HepG2 (cell line): Measurements from ENCODE around the gene TNS1. TPM values are rescaled to one million over a fixed set of nuclear protein-coding genes. Genes with fewer than 3 reads are reported as not detected.

ENCODE experiments used
- ATRX ChIP-seq: sonication (generic); formaldehyde crosslinking; IDR thresholded peaks from 2 replicates; pipeline ENCODE4 v1.4.0; 2020; ENCODE audit warnings: missing genetic modification reagents, borderline replicate concordance
- CBX2 ChIP-seq, 2 experiments: fragments of 200-600 bp in 1 of 2; sonication (generic); formaldehyde crosslinking in 1 of 2; IDR thresholded peaks; 2 replicates each; pipeline versions ENCODE4 v1.7.0 to v1.8.1; 2018 to 2022; ENCODE audit warnings: low read depth in 2 of 2, low read length in 1 of 2, mild to moderate bottlenecking in 1 of 2, missing genetic modification reagents in 1 of 2
- EED ChIP-seq: sonication (generic); formaldehyde crosslinking; IDR thresholded peaks from 2 replicates; pipeline ENCODE4 v1.5.0; 2020; ENCODE audit warnings: mild to moderate bottlenecking, missing genetic modification reagents
- FOXC1 ChIP-seq: sonication (generic); formaldehyde crosslinking; IDR thresholded peaks from 2 replicates; pipeline ENCODE4 v1.8.0; 2022; ENCODE audit warnings: mild to moderate bottlenecking, missing genetic modification reagents, borderline replicate concordance
- GMEB1 ChIP-seq: sonication (generic); formaldehyde crosslinking; IDR thresholded peaks from 2 replicates; pipeline ENCODE4 v1.5.1; 2020; ENCODE audit warnings: missing genetic modification reagents, mild to moderate bottlenecking, borderline replicate concordance
- HNF4G ChIP-seq, 2 experiments: sonication (generic) in 1 of 2; formaldehyde crosslinking in 1 of 2; IDR thresholded peaks; 2 replicates each; pipeline versions ENCODE4 v1.4.0 to v1.6.1; 2011 to 2020; ENCODE audit warnings: borderline replicate concordance in 2 of 2, low read depth in 2 of 2, mild to moderate bottlenecking in 2 of 2, low read length in 1 of 2, missing genetic modification reagents in 1 of 2, moderate library complexity in 1 of 2
- HOXA3 ChIP-seq: sonication (generic); formaldehyde crosslinking; IDR thresholded peaks from 2 replicates; pipeline ENCODE4 v1.5.0; 2020; ENCODE audit warnings: missing genetic modification reagents
- HOXA7 ChIP-seq: sonication (generic); formaldehyde crosslinking; IDR thresholded peaks from 2 replicates; pipeline ENCODE4 v1.8.1; 2022; ENCODE audit warnings: mild to moderate bottlenecking, missing genetic modification reagents, moderate library complexity
- MEIS2 ChIP-seq: sonication (generic); formaldehyde crosslinking; IDR thresholded peaks from 2 replicates; pipeline ENCODE4 v1.9.0; 2021; ENCODE audit warnings: mild to moderate bottlenecking, missing genetic modification reagents
- MXI1 ChIP-seq: IDR thresholded peaks from 3 replicates; pipeline ENCODE4 v1.6.1; 2012; ENCODE audit warnings: low read depth, low read length, inconsistent platforms, borderline replicate concordance
- NBN ChIP-seq: fragments of 450-650 bp; conservative IDR thresholded peaks from 2 replicates; pipeline ENCODE4 v1.6.1; 2017
- ZBTB10 ChIP-seq: sonication (generic); formaldehyde crosslinking; IDR thresholded peaks from 2 replicates; pipeline ENCODE4 v1.4.0; 2020; ENCODE audit warnings: missing genetic modification reagents, borderline replicate concordance
- ZFP1 ChIP-seq: IDR thresholded peaks from 2 replicates; pipeline ENCODE4 v1.6.1; 2016
- ZKSCAN1 ChIP-seq: fragments of 150-350 bp; IDR thresholded peaks from 2 replicates; pipeline ENCODE4 v1.6.1; 2014; ENCODE audit warnings: low read length
- ZNF282 ChIP-seq: fragments of 450-650 bp; IDR thresholded peaks from 2 replicates; pipeline ENCODE4 v1.6.1; 2018; ENCODE audit not compliant: partially characterized antibody
- ZNF567 ChIP-seq: sonication (generic); formaldehyde crosslinking; IDR thresholded peaks from 2 replicates; pipeline ENCODE4 v1.8.1; 2023; ENCODE audit warnings: mild to moderate bottlenecking, missing genetic modification reagents, borderline replicate concordance
- ZNF652 ChIP-seq: IDR thresholded peaks from 2 replicates; pipeline ENCODE4 v1.6.1; 2016; ENCODE audit warnings: low read depth, borderline replicate concordance
- ZNF709 ChIP-seq: sonication (generic); formaldehyde crosslinking; IDR thresholded peaks from 2 replicates; pipeline ENCODE4 v1.5.0; 2020; ENCODE audit warnings: mild to moderate bottlenecking, missing genetic modification reagents
- ZNF75D ChIP-seq: sonication (generic); formaldehyde crosslinking; IDR thresholded peaks from 2 replicates; pipeline ENCODE4 v1.8.1; 2023; ENCODE audit warnings: missing genetic modification reagents, mild to moderate bottlenecking, borderline replicate concordance
- ZSCAN12 ChIP-seq: sonication (generic); formaldehyde crosslinking; IDR thresholded peaks from 2 replicates; pipeline ENCODE4 v1.9.0; 2021; ENCODE audit warnings: mild to moderate bottlenecking, missing genetic modification reagents
- polyA plus RNA-seq, 8 experiments: library from polyadenylated mRNA; depleted of rRNA in 3 of 8; stranded (reverse) in 7 of 8; unstranded in 1 of 8; fragments of >200 nt; fragmentation: Illumina TruSeq in 4 of 8; extraction: Trizol in 4 of 8; gene quantifications; 2 replicates each; pipeline versions ENCODE4 v1.2.1 to v1.2.3, GENCODE V29; 2011 to 2016; ENCODE audit warnings: low read depth in 4 of 8, missing spikeins in 1 of 8, mixed read lengths in 1 of 8; ENCODE audit not compliant: insufficient read depth in 1 of 8
- total RNA-seq, 5 experiments: library from RNA; depleted of rRNA; stranded (reverse); fragments of >200 nt; fragmentation: Illumina TruSeq; extraction: Trizol; gene quantifications; 2 replicates each; pipeline ENCODE4 v1.2.3, GENCODE V29; 2016; ENCODE audit warnings: low read depth in 1 of 5
- TF ChIP-seq, protein P1 (sequence below): sonication (generic); formaldehyde crosslinking; IDR thresholded peaks from 2 replicates; pipeline ENCODE4 v1.4.0; 2020; ENCODE audit warnings: missing genetic modification reagents, low read depth, mild to moderate bottlenecking, borderline replicate concordance
- TF ChIP-seq, protein P2 (sequence below): sonication (generic); formaldehyde crosslinking; IDR thresholded peaks from 2 replicates; pipeline ENCODE4 v1.5.0; 2020; ENCODE audit warnings: missing genetic modification reagents

TNS1 gene
- total and polyA plus RNA-seq, 2 of the 13 experiments (the other 11 are each of a cell fraction or from before 2014, with no cell fraction given), result 1.9 to 118 TPM

- no peak for TF ChIP-seq FOXC1 (CRISPR knock-in tag)
- TF ChIP-seq HOXA3 (CRISPR knock-in tag), result peak; percentile 47; the same call in 1 of the 2 replicates
- TF ChIP-seq MXI1, result peak; percentile 28; the same call in 1 of the 3 replicates
- no peak for TF ChIP-seq ZNF75D
- TF ChIP-seq NBN, result no peak
- TF ChIP-seq, protein P1, sequence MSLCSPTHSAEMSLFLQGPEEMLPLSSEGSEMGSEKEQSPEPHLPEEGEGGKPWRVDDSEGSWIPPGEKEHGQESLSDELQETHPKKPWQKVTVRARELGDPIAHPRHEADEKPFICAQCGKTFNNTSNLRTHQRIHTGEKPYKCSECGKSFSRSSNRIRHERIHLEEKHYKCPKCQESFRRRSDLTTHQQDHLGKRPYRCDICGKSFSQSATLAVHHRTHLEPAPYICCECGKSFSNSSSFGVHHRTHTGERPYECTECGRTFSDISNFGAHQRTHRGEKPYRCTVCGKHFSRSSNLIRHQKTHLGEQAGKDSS (CRISPR knock-in tag), result peak; percentile 57; the same call in 1 of the 2 replicates
- TF ChIP-seq ZKSCAN1, result no peak
- TF ChIP-seq ZSCAN12 (CRISPR knock-in tag), result no peak
- TF ChIP-seq, protein P2, sequence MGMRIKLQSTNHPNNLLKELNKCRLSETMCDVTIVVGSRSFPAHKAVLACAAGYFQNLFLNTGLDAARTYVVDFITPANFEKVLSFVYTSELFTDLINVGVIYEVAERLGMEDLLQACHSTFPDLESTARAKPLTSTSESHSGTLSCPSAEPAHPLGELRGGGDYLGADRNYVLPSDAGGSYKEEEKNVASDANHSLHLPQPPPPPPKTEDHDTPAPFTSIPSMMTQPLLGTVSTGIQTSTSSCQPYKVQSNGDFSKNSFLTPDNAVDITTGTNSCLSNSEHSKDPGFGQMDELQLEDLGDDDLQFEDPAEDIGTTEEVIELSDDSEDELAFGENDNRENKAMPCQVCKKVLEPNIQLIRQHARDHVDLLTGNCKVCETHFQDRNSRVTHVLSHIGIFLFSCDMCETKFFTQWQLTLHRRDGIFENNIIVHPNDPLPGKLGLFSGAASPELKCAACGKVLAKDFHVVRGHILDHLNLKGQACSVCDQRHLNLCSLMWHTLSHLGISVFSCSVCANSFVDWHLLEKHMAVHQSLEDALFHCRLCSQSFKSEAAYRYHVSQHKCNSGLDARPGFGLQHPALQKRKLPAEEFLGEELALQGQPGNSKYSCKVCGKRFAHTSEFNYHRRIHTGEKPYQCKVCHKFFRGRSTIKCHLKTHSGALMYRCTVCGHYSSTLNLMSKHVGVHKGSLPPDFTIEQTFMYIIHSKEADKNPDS (CRISPR knock-in tag), result no peak
- peak; percentile 7; the same call in 1 of the 2 replicates for TF ChIP-seq GMEB1
- TF ChIP-seq HNF4G (IDR thresholded peaks at IDR 0.05; ENCODE audit: borderline replicate concordance, low read depth, low read length), result no peak
- TF ChIP-seq HNF4G (CRISPR knock-in tag; IDR thresholded peaks at IDR 0.05; ENCODE audit: borderline replicate concordance, low read depth), result 0 out of 2 replicates have a peak, but pooled peaks have one; percentile 48
- TF ChIP-seq CBX2 (IDR thresholded peaks at IDR 0.05; ENCODE audit: low read depth, low read length), result no peak
- TF ChIP-seq CBX2 (CRISPR knock-in tag; IDR thresholded peaks at IDR 0.05; ENCODE audit: low read depth), result 0 out of 2 replicates have a peak, but pooled peaks have one; percentile 38
- peak; percentile 11; the same call in 1 of the 2 replicates for TF ChIP-seq ZNF652 (CRISPR knock-in tag)
- peak; percentile 78; the same call in 1 of the 2 replicates for TF ChIP-seq MEIS2 (CRISPR knock-in tag)
- no peak for TF ChIP-seq ZNF709
- no peak for TF ChIP-seq ATRX (CRISPR knock-in tag)
- TF ChIP-seq EED (CRISPR knock-in tag), result no peak
- no peak for TF ChIP-seq HOXA7 (CRISPR knock-in tag)
- TF ChIP-seq ZFP1 (CRISPR knock-in tag), result no peak
- TF ChIP-seq ZNF567, result peak; percentile 72; the same call in 1 of the 2 replicates
- no peak for TF ChIP-seq ZNF282
- peak; percentile 68; the same call in 1 of the 2 replicates for TF ChIP-seq ZBTB10
Observed at GRCh38 chr2:217903859-217904613, 98.8 kb downstream of the TNS1 start (continued).
